Tibial nerve (tissue), 4 donors: Measurements from ENCODE around the gene ARSB.

Source experiments
- EP300 ChIP-seq, 2 donors: sonication (generic); formaldehyde crosslinking; IDR thresholded peaks; one replicate each; pipeline ENCODE4 v1.6.1; 2017; ENCODE audit warnings: antibody characterized with exemption in 2 of 2, mild to moderate bottlenecking in 1 of 2
- POLR2A ChIP-seq, 2 donors: fragments of 450-650 bp; IDR thresholded peaks; one replicate each; pipeline ENCODE4 v1.6.1; 2017; ENCODE audit warnings: antibody characterized with exemption in 2 of 2, mild to moderate bottlenecking in 2 of 2, moderate library complexity in 2 of 2
- TF ChIP-seq, protein P1 (sequence below), 5 experiments: fragments of 200-600 bp in 3 of 5; fragments of 450-650 bp in 2 of 5; sonication (generic) in 3 of 5; IDR thresholded peaks; one replicate each; pipeline ENCODE4 v1.5.1; 2016 to 2019; ENCODE audit warnings: antibody characterized with exemption in 5 of 5, mild to moderate bottlenecking in 3 of 5, moderate library complexity in 2 of 5

DNA sequence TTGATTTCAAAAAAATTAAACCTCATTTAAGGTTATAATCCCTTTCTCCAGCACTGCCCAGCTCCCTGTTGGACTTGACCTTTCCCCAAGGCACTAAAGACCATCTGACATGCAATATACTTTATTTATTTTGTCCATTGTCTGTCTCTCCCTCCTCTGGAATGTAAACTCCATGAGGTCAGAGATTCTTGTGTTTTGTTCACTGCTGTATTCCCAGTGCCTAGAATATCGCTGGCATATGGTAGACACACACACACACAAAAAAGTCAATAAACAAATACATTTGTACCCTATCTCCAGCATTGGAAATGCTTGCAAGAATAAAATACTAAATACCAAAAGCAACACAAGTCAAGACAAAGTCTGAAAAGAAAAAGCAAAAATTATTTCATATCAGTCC is 17.3 kb upstream of the ARSB start:
- TF ChIP-seq, protein P1, sequence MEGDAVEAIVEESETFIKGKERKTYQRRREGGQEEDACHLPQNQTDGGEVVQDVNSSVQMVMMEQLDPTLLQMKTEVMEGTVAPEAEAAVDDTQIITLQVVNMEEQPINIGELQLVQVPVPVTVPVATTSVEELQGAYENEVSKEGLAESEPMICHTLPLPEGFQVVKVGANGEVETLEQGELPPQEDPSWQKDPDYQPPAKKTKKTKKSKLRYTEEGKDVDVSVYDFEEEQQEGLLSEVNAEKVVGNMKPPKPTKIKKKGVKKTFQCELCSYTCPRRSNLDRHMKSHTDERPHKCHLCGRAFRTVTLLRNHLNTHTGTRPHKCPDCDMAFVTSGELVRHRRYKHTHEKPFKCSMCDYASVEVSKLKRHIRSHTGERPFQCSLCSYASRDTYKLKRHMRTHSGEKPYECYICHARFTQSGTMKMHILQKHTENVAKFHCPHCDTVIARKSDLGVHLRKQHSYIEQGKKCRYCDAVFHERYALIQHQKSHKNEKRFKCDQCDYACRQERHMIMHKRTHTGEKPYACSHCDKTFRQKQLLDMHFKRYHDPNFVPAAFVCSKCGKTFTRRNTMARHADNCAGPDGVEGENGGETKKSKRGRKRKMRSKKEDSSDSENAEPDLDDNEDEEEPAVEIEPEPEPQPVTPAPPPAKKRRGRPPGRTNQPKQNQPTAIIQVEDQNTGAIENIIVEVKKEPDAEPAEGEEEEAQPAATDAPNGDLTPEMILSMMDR (IDR thresholded peaks at IDR 0.05): no peak
- TF ChIP-seq EP300 (IDR thresholded peaks at IDR 0.05): no peak
- no peak for TF ChIP-seq POLR2A (IDR thresholded peaks at IDR 0.05)
